Naive thymus-derived CD8-positive, alpha-beta T cell (primary cell): ENCODE data around the gene EGFL7. TPM values are rescaled to one million over a fixed set of nuclear protein-coding genes. Genes with fewer than 3 reads are reported as not detected.

Experiments
- ATAC-seq, 2 donors: fragments of 150-1000 bp; cut with Tn5 transposase in 1 of 2; sonication (Bioruptor Pico), chemical (Tn5 transposase) in 1 of 2; 1 replicate in 1 of 2; 2 replicates in 1 of 2; pipeline ENCODE4 v1.10.0; 2021; ENCODE audit warnings: mild to moderate bottlenecking in 2 of 2, moderate library complexity in 2 of 2
- POLR2A ChIA-PET: fragments of 350-600 bp; sonication (Branson Sonifier 250); formaldehyde crosslinking; loops from one replicate; lab custom pipeline; 2021; ENCODE audit warnings: antibody characterized with exemption; lab: Charles Lee
- DNase-seq, 10 donors: peaks; one replicate each; pipeline versions ENCODE4 v3.0.0 to v3.0.0-alpha.2; 2020 to 2022
- H3K27ac Mint-ChIP-seq, 10 donors: one replicate each; pipeline ENCODE4 v1.8.0; 2020 to 2022; ENCODE audit warnings: mild to moderate bottlenecking in 10 of 10, mixed read lengths in 10 of 10, moderate library complexity in 4 of 10, inconsistent platforms in 1 of 10
- H3K27me3 Mint-ChIP-seq, 5 donors: one replicate each; pipeline ENCODE4 v1.8.0; 2021 to 2022; ENCODE audit warnings: mixed read lengths in 5 of 5
- H3K36me3 Mint-ChIP-seq, 3 donors: one replicate each; pipeline ENCODE4 v1.8.0; 2020 to 2022; ENCODE audit warnings: mixed read lengths in 3 of 3, mild to moderate bottlenecking in 2 of 3, inconsistent platforms in 1 of 3
- H3K4me1 Mint-ChIP-seq, 4 donors: one replicate each; pipeline ENCODE4 v1.8.0; 2021 to 2022; ENCODE audit warnings: mixed read lengths in 4 of 4
- H3K4me3 Mint-ChIP-seq, 10 donors: one replicate each; pipeline ENCODE4 v1.8.0; 2020 to 2022; ENCODE audit warnings: mild to moderate bottlenecking in 10 of 10, mixed read lengths in 10 of 10, moderate library complexity in 6 of 10, inconsistent platforms in 1 of 10
- H3K9me3 Mint-ChIP-seq, 9 donors: one replicate each; pipeline ENCODE4 v1.8.0; 2020 to 2022; ENCODE audit warnings: mixed read lengths in 9 of 9, mild to moderate bottlenecking in 3 of 9, inconsistent platforms in 1 of 9, moderate library complexity in 1 of 9
- polyA plus RNA-seq, 3 donors: library from polyadenylated mRNA; unstranded; fragments of 300-500 nt; fragmentation: Illumina TruSeq; gene quantifications; one replicate each; pipeline ENCODE4 v1.2.3, GENCODE V29; 2021
- total RNA-seq, 8 experiments: library from RNA in 2 of 8; stranded (reverse) in 2 of 8; gene quantifications; one replicate each; pipeline ENCODE4 v1.2.3 and lab custom pipeline; 2021 to 2026

The EGFL7 gene
- total and polyA plus RNA-seq, 5 experiments from 2014 or later = 0.36 to 1.2 (median 0.59) TPM; not detected in 1

- Mint-ChIP-seq H3K4me1 (peaks cover 10 to 34% (median 29%) of the 10 kb centered on the region in 4 donors), H3K27ac (no peak overlapping the region), H3K36me3 (no peaks in the 10 kb centered on the region), H3K9me3 (no peaks in the 10 kb centered on the region), H3K27me3 (peaks cover 4 to 46% (median 22%) of the 10 kb centered on the region in 5 donors), H3K4me3 (peak overlapping the region in 2 of 10 donors; percentile 64 to 67)
- ATAC-seq (no peak), DNase-seq (no peak)
- POLR2A ChIA-PET = no interaction called here
Measured at GRCh38 chr9:136659861-136660784, 2.6 kb upstream of the EGFL7 start.

- POLR2A ChIA-PET = interaction anchor here (1.1 kb wide), 1 partner anchor 121 kb away, joined by 3 read pairs; no protein-coding TSS in a partner anchor
- DNase-seq (no peak), ATAC-seq (no peak)
- no peaks in the 10 kb centered on the region for H3K9me3 Mint-ChIP-seq
- H3K36me3 Mint-ChIP-seq = no peaks in the 10 kb centered on the region
- H3K4me1 Mint-ChIP-seq = peaks cover 11 to 26% (median 23%) of the 10 kb centered on the region in 4 donors
- peaks cover 4 to 42% (median 18%) of the 10 kb centered on the region in 5 donors for H3K27me3 Mint-ChIP-seq
- no peak overlapping the region for H3K27ac Mint-ChIP-seq
- no peak overlapping the region for H3K4me3 Mint-ChIP-seq
Measured at GRCh38 chr9:136660971-136661550, 1.7 kb upstream of the EGFL7 start.

- no peak overlapping the region for H3K4me3 Mint-ChIP-seq
- peaks cover 4 to 35% (median 13%) of the 10 kb centered on the region in 5 donors for H3K27me3 Mint-ChIP-seq
- H3K4me1 Mint-ChIP-seq = peaks cover 11 to 20% (median 20%) of the 10 kb centered on the region in 4 donors
- POLR2A ChIA-PET = interaction anchor here (1.1 kb wide), 1 partner anchor 121 kb away, joined by 3 read pairs; no protein-coding TSS in a partner anchor
- ATAC-seq (no peak), DNase-seq (no peak)
- no peaks in the 10 kb centered on the region for H3K36me3 Mint-ChIP-seq
- no peaks in the 10 kb centered on the region for H3K9me3 Mint-ChIP-seq
- no peak overlapping the region for H3K27ac Mint-ChIP-seq
Measured at GRCh38 chr9:136661641-136662325, 933 bp upstream of the EGFL7 start.

- Mint-ChIP-seq H3K4me1 (peaks cover 9 to 20% (median 17%) of the 10 kb centered on the region in 4 donors), H3K4me3 (no peak overlapping the region), H3K27ac (no peak overlapping the region), H3K27me3 (peaks cover 4 to 31% (median 10%) of the 10 kb centered on the region in 5 donors), H3K9me3 (no peaks in the 10 kb centered on the region), H3K36me3 (no peaks in the 10 kb centered on the region)
- DNase-seq (no peak), ATAC-seq (no peak)
- POLR2A ChIA-PET = no interaction called here
Measured at GRCh38 chr9:136662326-136662655, 425 bp upstream of the EGFL7 start.

GRCh38 chr9:136664000-136664915 is 1.5 kb downstream of the EGFL7 start:
- Mint-ChIP-seq H3K4me1 (peaks cover 3 to 13% (median 8%) of the 10 kb centered on the region in 4 donors), H3K36me3 (no peaks in the 10 kb centered on the region), H3K27ac (peak overlapping the region in 1 of 10 donors; percentile 40), H3K27me3 (peaks cover 0 to 19% (median 3%) of the 10 kb centered on the region in 5 donors), H3K9me3 (no peaks in the 10 kb centered on the region), H3K4me3 (peak overlapping the region in 8 of 10 donors; percentile 56 to 86 (median 72))
- ATAC-seq (no peak), DNase-seq (no peak)
- POLR2A ChIA-PET = interaction anchor here (0.6 kb wide), 1 partner anchor 26 kb away, joined by 3 read pairs; no protein-coding TSS in a partner anchor

- Mint-ChIP-seq H3K4me1 (peaks cover 3 to 13% (median 8%) of the 10 kb centered on the region in 4 donors), H3K27ac (peak overlapping the region in 1 of 10 donors; percentile 40), H3K9me3 (no peaks in the 10 kb centered on the region), H3K4me3 (peak overlapping the region; percentile 45 to 86 (median 72)), H3K27me3 (peaks cover 0 to 20% (median 3%) of the 10 kb centered on the region in 5 donors), H3K36me3 (no peaks in the 10 kb centered on the region)
- POLR2A ChIA-PET = interaction anchor here (0.5 kb wide), 1 partner anchor 37 kb away, joined by 3 read pairs; no protein-coding TSS in a partner anchor
- DNase-seq (peak in 2 of 10 donors; percentile 18 to 28), ATAC-seq (peak; percentile 46 to 72)
Measured at GRCh38 chr9:136665111-136665703, 2.5 kb downstream of the EGFL7 start.

- no peaks in the 10 kb centered on the region for H3K36me3 Mint-ChIP-seq
- ATAC-seq (peak; percentile 52 to 71), DNase-seq (peak in 3 of 10 donors; percentile 17 to 30 (median 25))
- POLR2A ChIA-PET = no interaction called here
- H3K4me1 Mint-ChIP-seq = peaks cover 3 to 13% (median 8%) of the 10 kb centered on the region in 4 donors
- H3K9me3 Mint-ChIP-seq = no peaks in the 10 kb centered on the region
- H3K27ac Mint-ChIP-seq = no peak overlapping the region
- peaks cover 0 to 20% (median 3%) of the 10 kb centered on the region in 5 donors for H3K27me3 Mint-ChIP-seq
- H3K4me3 Mint-ChIP-seq = peak overlapping the region in 1 of 10 donors; percentile 66
Measured at GRCh38 chr9:136665704-136666371, 3.1 kb downstream of the EGFL7 start.

- POLR2A ChIA-PET = no interaction called here
- H3K4me3 Mint-ChIP-seq = peak overlapping the region; percentile 29 to 71 (median 54)
- no peaks in the 10 kb centered on the region for H3K36me3 Mint-ChIP-seq
- H3K27me3 Mint-ChIP-seq = peaks cover 0 to 19% (median 3%) of the 10 kb centered on the region in 5 donors
- peak in 1 of 2 donors; percentile 4 for ATAC-seq
- no peaks in the 10 kb centered on the region for H3K9me3 Mint-ChIP-seq
- peaks cover 3 to 13% (median 8%) of the 10 kb centered on the region in 4 donors for H3K4me1 Mint-ChIP-seq
- no peak for DNase-seq
- H3K27ac Mint-ChIP-seq = no peak overlapping the region
Measured at GRCh38 chr9:136666372-136667213, 3.9 kb downstream of the EGFL7 start.

GRCh38 chr9:136667214-136667939 is 4.7 kb downstream of the EGFL7 start:
- ATAC-seq (no peak), DNase-seq (no peak)
- Mint-ChIP-seq H3K9me3 (no peaks in the 10 kb centered on the region), H3K27me3 (peaks cover 0 to 15% (median 3%) of the 10 kb centered on the region in 5 donors), H3K27ac (no peak overlapping the region), H3K4me3 (peak overlapping the region in 1 of 10 donors; percentile 66), H3K4me1 (peaks cover 3 to 13% (median 8%) of the 10 kb centered on the region in 4 donors), H3K36me3 (no peaks in the 10 kb centered on the region)
- POLR2A ChIA-PET = interaction anchor here (0.7 kb wide), 1 partner anchor 61 kb away, joined by 3 read pairs; no protein-coding TSS in a partner anchor
